Left ventricle myocardium inferior (tissue), 1 donor: ENCODE data around the gene LAMC3. TPM values are rescaled to one million over a fixed set of nuclear protein-coding genes. Genes with fewer than 3 reads are reported as not detected.

Experiments
- DNase-seq: peaks from one replicate; pipeline ENCODE4 v3.0.0-alpha.2; 2020
- H3K27ac ChIP-seq: fragments of 200-600 bp; replicated peaks from 2 replicates; pipeline ENCODE4 v1.8.0; 2021
- H3K27me3 ChIP-seq: fragments of 200-600 bp; 2 replicates; pipeline ENCODE4 v1.8.0; 2021; ENCODE audit warnings: low read depth
- H3K36me3 ChIP-seq: fragments of 200-600 bp; 2 replicates; pipeline ENCODE4 v1.8.0; 2021
- H3K4me1 ChIP-seq: fragments of 200-600 bp; 2 replicates; pipeline ENCODE4 v1.8.0; 2021
- H3K4me3 ChIP-seq: fragments of 200-600 bp; 2 replicates; pipeline ENCODE4 v1.8.0; 2021; ENCODE audit warnings: mild to moderate bottlenecking, moderate library complexity
- H3K9me3 ChIP-seq: fragments of 200-600 bp; replicated peaks from 2 replicates; pipeline ENCODE4 v1.8.0; 2021
- CTCF ChIP-seq: fragments of 200-600 bp; IDR thresholded peaks from 2 replicates; pipeline ENCODE4 v1.8.0; 2021; ENCODE audit warnings: antibody characterized with exemption, mild to moderate bottlenecking, borderline replicate concordance
- intact Hi-C: fragments of 100-400 bp; cut with micrococcal nuclease; formaldehyde crosslinking; loops from one replicate; pipeline ENCODE4 v1.11.0; 2022
- total RNA-seq: library from RNA; stranded (reverse); fragmentation: NEBNext Ultra II Directional; extraction: Animal tissue kit (Norgen Biotek cat#: 25700); gene quantifications from one replicate; pipeline ENCODE4 v1.2.1, GENCODE V29; 2021
- donor health status: DM: no; HTN: yes; CAD: no; lungs with severe emphysema.

Gene LAMC3
- total RNA-seq, 1 donor from 2014 or later = 0.66 TPM

- H3K4me3 ChIP-seq = no peak overlapping the region
- no peak overlapping the region for H3K27ac ChIP-seq
- TF ChIP-seq CTCF = no peak
- no peak for DNase-seq
- peaks cover 6% of the 10 kb centered on the region for H3K9me3 ChIP-seq
- intact Hi-C loops = no loop called here
- H3K36me3 ChIP-seq = no peaks in the 10 kb centered on the region
- H3K4me1 ChIP-seq = no peaks in the 10 kb centered on the region
- H3K27me3 ChIP-seq = peaks cover 60% of the 10 kb centered on the region
Measured at GRCh38 chr9:131019388-131020239, 10.6 kb downstream of the LAMC3 start.

- Histone ChIP-seq H3K27me3 (peaks cover 61% of the 10 kb centered on the region), H3K9me3 (peaks cover 6% of the 10 kb centered on the region), H3K36me3 (no peaks in the 10 kb centered on the region), H3K4me3 (no peak overlapping the region), H3K4me1 (no peaks in the 10 kb centered on the region), H3K27ac (no peak overlapping the region)
- intact Hi-C loops = no loop called here
- DNase-seq = no peak
- TF ChIP-seq CTCF = no peak
Measured at GRCh38 chr9:131020388-131020787, 11.4 kb downstream of the LAMC3 start.

- DNase-seq = no peak
- peaks cover 61% of the 10 kb centered on the region for H3K27me3 ChIP-seq
- intact Hi-C loops = no loop called here
- no peaks in the 10 kb centered on the region for H3K36me3 ChIP-seq
- no peak overlapping the region for H3K4me3 ChIP-seq
- no peaks in the 10 kb centered on the region for H3K4me1 ChIP-seq
- peaks cover 6% of the 10 kb centered on the region for H3K9me3 ChIP-seq
- no peak for TF ChIP-seq CTCF
- H3K27ac ChIP-seq = no peak overlapping the region
Measured at GRCh38 chr9:131020862-131021261, 11.9 kb downstream of the LAMC3 start.

GRCh38 chr9:131021785-131022184, 12.8 kb downstream of the LAMC3 start:
- peaks cover 61% of the 10 kb centered on the region for H3K27me3 ChIP-seq

More at GRCh38 chr9:131021785-131022184, 12.8 kb downstream of the LAMC3 start:
- Histone ChIP-seq H3K27ac (no peak overlapping the region), H3K4me1 (no peaks in the 10 kb centered on the region), H3K36me3 (no peaks in the 10 kb centered on the region), H3K4me3 (no peak overlapping the region), H3K9me3 (peaks cover 6% of the 10 kb centered on the region)
- TF ChIP-seq CTCF = no peak
- no peak for DNase-seq
- intact Hi-C loops = no loop called here
